OCI-LY1 (cell line): ENCODE measurements around the gene NLN.

Source experiments
- H2AFZ ChIP-seq: fragments of 200-600 bp; sonication (generic), shearing (Covaris generic); 2 replicates; pipeline ENCODE4 v1.6.0; 2014; ENCODE audit warnings: antibody characterized with exemption, mild to moderate bottlenecking, low read length
- H3F3A ChIP-seq: fragments of 200-600 bp; sonication (generic), shearing (Covaris generic); 2 replicates; pipeline ENCODE4 v1.6.0; 2014; ENCODE audit warnings: mild to moderate bottlenecking, antibody characterized with exemption, low read length, moderate library complexity; ENCODE audit not compliant: insufficient read depth
- H3K27ac ChIP-seq: fragments of 200-600 bp; sonication (generic); 2 replicates; pipeline ENCODE4 v1.5.1; 2014; ENCODE audit warnings: low read length, mixed run types, mild to moderate bottlenecking, low read depth; ENCODE audit not compliant: poor library complexity, severe bottlenecking
- H3K27me3 ChIP-seq: fragments of 200-600 bp; sonication (generic); 2 replicates; pipeline ENCODE4 v1.6.0; 2014; ENCODE audit warnings: antibody characterized with exemption, mild to moderate bottlenecking, low read length, moderate library complexity; ENCODE audit not compliant: insufficient read depth
- H3K36me3 ChIP-seq: fragments of 200-600 bp; sonication (generic); 2 replicates; pipeline ENCODE4 v1.6.1; 2014; ENCODE audit warnings: mild to moderate bottlenecking, antibody characterized with exemption, low read length, moderate library complexity, mixed read lengths; ENCODE audit not compliant: insufficient read depth
- H3K4me1 ChIP-seq: fragments of 200-600 bp; sonication (generic); 2 replicates; pipeline ENCODE4 v1.5.1; 2014; ENCODE audit warnings: mild to moderate bottlenecking, low read length, moderate library complexity; ENCODE audit not compliant: insufficient read depth, severe bottlenecking
- H3K4me2 ChIP-seq: fragments of 200-600 bp; sonication (generic), shearing (Covaris generic); 2 replicates; pipeline ENCODE4 v1.6.1; 2014; ENCODE audit warnings: low read length
- H3K4me3 ChIP-seq: fragments of 200-600 bp; sonication (generic); 2 replicates; pipeline ENCODE4 v1.5.1; 2014; ENCODE audit warnings: low read length, low read depth, mild to moderate bottlenecking, mixed read lengths; ENCODE audit not compliant: poor library complexity, severe bottlenecking
- H3K79me2 ChIP-seq: fragments of 200-600 bp; shearing (Covaris generic); 2 replicates; pipeline ENCODE4 v1.6.1; 2016; ENCODE audit warnings: mixed run types, low read length, mixed read lengths; ENCODE audit not compliant: insufficient read depth
- H3K9ac ChIP-seq: fragments of 200-600 bp; sonication (generic), shearing (Covaris generic); 2 replicates; pipeline ENCODE4 v1.6.1; 2014; ENCODE audit warnings: mild to moderate bottlenecking, low read length, mixed read lengths
- H3K9me2 ChIP-seq: fragments of 200-600 bp; sonication (generic), shearing (Covaris generic); 2 replicates; pipeline ENCODE4 v1.6.1; 2014; ENCODE audit warnings: low read depth, mild to moderate bottlenecking, low read length, mixed read lengths
- H3K9me3 ChIP-seq: fragments of 200-600 bp; shearing (Covaris generic); 2 replicates; pipeline ENCODE4 v1.6.1; 2014; ENCODE audit warnings: low read length, mixed read lengths
- H4K20me1 ChIP-seq: fragments of 200-600 bp; sonication (generic), shearing (Covaris generic); 2 replicates; pipeline ENCODE4 v1.6.0; 2016; ENCODE audit warnings: mild to moderate bottlenecking, low read length; ENCODE audit not compliant: insufficient read depth
- CTCF ChIP-seq: fragments of 200-600 bp; sonication (generic), shearing (Covaris generic); IDR thresholded peaks from 2 replicates; pipeline ENCODE4 v1.5.1; 2017; ENCODE audit warnings: mild to moderate bottlenecking, antibody characterized with exemption, low read length, moderate library complexity, mixed read lengths
- EZH2 ChIP-seq: fragments of 200-600 bp; sonication (generic), shearing (Covaris generic); IDR thresholded peaks from 2 replicates; pipeline ENCODE4 v1.8.0; 2017; ENCODE audit warnings: borderline replicate concordance, mixed run types, mild to moderate bottlenecking, antibody characterized with exemption, low read length, moderate library complexity, mixed read lengths

The NLN gene

GRCh38 chr5:65874241-65874640 is 152.2 kb downstream of the NLN start:
- Histone ChIP-seq H3K79me2 (no peaks in the 10 kb centered on the region), H3K4me2 (no peak overlapping the region), H4K20me1 (no peaks in the 10 kb centered on the region), H3K9ac (no peak overlapping the region), H3K9me3 (peaks cover 3% of the 10 kb centered on the region), H3K27ac (no peak overlapping the region), H3K4me3 (no peak overlapping the region), H3K9me2 (no peaks in the 10 kb centered on the region), H3K4me1 (no peaks in the 10 kb centered on the region), H3F3A (no peaks in the 10 kb centered on the region), H2AFZ (no peak overlapping the region), H3K36me3 (no peaks in the 10 kb centered on the region), H3K27me3 (no peaks in the 10 kb centered on the region)
- TF ChIP-seq EZH2 (no peak), CTCF (no peak)

GRCh38 chr5:65876496-65876895 is 154.5 kb downstream of the NLN start:
- TF ChIP-seq EZH2 (no peak), CTCF (no peak)
- Histone ChIP-seq H3K36me3 (no peaks in the 10 kb centered on the region), H3K27ac (no peak overlapping the region), H3K9me3 (peaks cover 1% of the 10 kb centered on the region), H3F3A (no peaks in the 10 kb centered on the region), H3K79me2 (no peaks in the 10 kb centered on the region), H2AFZ (no peak overlapping the region), H3K9ac (no peak overlapping the region), H3K4me2 (no peak overlapping the region), H3K4me1 (no peaks in the 10 kb centered on the region), H3K27me3 (no peaks in the 10 kb centered on the region), H3K9me2 (no peaks in the 10 kb centered on the region), H3K4me3 (no peak overlapping the region), H4K20me1 (no peaks in the 10 kb centered on the region)

- H3K9me2 ChIP-seq: no peaks in the 10 kb centered on the region
- H3K4me2 ChIP-seq: no peak overlapping the region
- TF ChIP-seq CTCF: no peak
- no peak for TF ChIP-seq EZH2
- no peak overlapping the region for H3K27ac ChIP-seq
- H3K36me3 ChIP-seq: no peaks in the 10 kb centered on the region
- H3K9ac ChIP-seq: no peak overlapping the region
- no peak overlapping the region for H3K4me3 ChIP-seq
- no peaks in the 10 kb centered on the region for H3F3A ChIP-seq
- H3K4me1 ChIP-seq: no peaks in the 10 kb centered on the region
- no peaks in the 10 kb centered on the region for H3K27me3 ChIP-seq
- no peaks in the 10 kb centered on the region for H4K20me1 ChIP-seq
- H2AFZ ChIP-seq: no peak overlapping the region
- H3K9me3 ChIP-seq: no peaks in the 10 kb centered on the region; the same call in 1 of the 2 replicates
- H3K79me2 ChIP-seq: no peaks in the 10 kb centered on the region
Observed at GRCh38 chr5:65876970-65877369, 155.0 kb downstream of the NLN start.
